HG02840 (cell line): ENCODE measurements around the gene BMP8A.
"Not testable (repeated sequence)": the region's sequence is repeated elsewhere in the genome, so short reads cannot be mapped to it uniquely, and the experiment has no call there.

ENCODE experiments used
- ATAC-seq: cut with Tn5 transposase; IDR thresholded peaks from one replicate; pipeline ENCODE4 v1.9.1; 2021; ENCODE audit warnings: mild to moderate bottlenecking, moderate library complexity, moderate number of reproducible peaks; ENCODE audit not compliant: unreplicated experiment, low FRiP score

The BMP8A gene

GRCh38 chr1:39524591-39525365 is 33.3 kb downstream of the BMP8A start:
- no peak for ATAC-seq

DNA sequence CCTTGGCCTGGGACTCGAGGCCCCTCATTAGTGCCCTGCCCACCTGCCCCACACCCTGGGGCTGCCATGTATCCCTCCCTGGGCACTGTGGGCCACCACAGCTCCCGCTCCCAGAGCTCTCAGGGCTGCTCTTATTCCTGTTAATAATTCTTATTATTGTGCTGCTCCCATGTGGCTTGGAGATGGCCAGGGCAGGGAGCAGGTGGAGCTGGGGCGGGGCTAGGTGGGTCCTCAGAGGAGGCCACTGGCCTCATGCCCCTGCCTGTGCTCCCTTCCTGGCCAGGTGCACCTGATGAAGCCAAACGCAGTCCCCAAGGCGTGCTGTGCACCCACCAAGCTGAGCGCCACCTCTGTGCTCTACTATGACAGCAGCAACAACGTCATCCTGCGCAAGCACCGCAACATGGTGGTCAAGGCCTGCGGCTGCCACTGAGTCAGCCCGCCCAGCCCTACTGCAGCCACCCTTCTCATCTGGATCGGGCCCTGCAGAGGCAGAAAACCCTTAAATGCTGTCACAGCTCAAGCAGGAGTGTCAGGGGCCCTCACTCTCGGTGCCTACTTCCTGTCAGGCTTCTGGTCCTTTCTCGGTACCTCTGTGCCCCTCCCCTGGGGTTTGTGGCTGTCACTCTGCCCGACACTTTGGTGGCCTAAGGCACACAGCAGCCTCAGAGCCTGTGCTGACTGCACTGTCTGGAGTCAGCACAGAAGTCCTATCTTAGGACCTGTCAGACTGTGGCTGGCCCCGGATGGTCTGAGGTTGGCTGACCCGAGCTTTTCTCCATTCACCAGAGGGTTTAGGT is 34.1 kb downstream of the BMP8A start:
- peak; percentile 76 for ATAC-seq

GRCh38 chr1:39526466-39527189 is 35.2 kb downstream of the BMP8A start:
- no peak for ATAC-seq

DNA sequence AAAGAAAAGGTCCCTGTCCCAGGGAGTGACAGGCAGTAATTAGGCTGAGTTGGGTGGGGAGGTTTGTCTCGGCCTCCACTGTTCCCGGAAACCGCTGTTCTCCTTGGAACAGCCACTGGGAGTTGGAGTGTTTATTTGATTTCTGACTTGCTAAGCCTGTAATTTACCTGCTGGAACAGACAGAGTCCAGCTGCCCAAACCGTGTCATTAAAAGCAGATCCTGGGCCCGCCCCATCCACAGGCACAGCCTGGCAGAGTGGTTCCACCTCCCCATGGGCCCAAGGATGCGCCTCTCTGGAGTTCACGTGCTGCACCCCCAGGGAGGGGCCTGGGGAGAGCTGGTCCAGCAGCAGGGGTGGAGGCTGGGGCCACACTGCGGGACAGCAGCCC is 35.7 kb downstream of the BMP8A start:
- not testable (repeated sequence) for ATAC-seq

GRCh38 chr1:39528082-39528481 is 36.6 kb downstream of the BMP8A start:
- ATAC-seq = no peak

- no peak for ATAC-seq
Observed at GRCh38 chr1:39529901-39530535, 38.6 kb downstream of the BMP8A start.

DNA sequence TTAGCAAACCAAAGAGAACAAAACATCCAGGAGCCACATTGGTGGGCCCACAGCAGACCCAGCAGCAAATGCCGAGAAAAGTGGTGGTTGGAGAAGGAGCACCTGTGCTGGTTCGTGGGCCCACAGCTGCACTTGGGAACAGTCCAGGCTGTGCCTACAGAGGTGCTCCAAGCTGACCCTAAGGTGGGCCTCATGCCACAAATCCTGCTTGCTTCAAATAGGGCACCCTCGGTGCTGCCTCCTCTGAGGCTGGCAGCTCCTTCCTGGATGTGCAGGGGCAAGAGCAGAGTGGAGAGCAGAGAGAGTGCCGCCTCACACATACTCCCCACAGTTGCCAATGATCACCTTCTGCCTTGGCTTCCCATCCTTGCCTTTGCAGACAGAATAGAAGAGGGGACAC is 40.1 kb downstream of the BMP8A start:
- ATAC-seq = no peak

DNA sequence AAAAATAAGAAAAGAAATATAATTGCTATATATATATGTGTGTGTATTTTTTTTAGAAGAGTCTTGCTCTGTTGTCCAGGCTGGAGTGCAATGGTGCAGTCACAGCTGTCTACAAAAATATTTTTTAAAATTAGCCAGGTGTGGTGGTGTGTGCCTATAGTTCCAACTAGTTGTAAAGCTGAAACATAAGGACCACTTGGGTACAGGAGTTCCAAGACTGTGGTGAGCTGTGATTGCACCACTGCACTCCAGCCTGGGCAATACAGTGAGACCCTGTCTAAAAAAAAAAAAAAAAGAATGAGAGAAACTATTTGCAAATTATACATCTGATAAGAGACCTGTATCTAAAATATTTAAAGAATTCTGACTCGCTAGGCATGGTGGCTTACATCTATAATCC is 42.0 kb downstream of the BMP8A start:
- no peak for ATAC-seq

DNA sequence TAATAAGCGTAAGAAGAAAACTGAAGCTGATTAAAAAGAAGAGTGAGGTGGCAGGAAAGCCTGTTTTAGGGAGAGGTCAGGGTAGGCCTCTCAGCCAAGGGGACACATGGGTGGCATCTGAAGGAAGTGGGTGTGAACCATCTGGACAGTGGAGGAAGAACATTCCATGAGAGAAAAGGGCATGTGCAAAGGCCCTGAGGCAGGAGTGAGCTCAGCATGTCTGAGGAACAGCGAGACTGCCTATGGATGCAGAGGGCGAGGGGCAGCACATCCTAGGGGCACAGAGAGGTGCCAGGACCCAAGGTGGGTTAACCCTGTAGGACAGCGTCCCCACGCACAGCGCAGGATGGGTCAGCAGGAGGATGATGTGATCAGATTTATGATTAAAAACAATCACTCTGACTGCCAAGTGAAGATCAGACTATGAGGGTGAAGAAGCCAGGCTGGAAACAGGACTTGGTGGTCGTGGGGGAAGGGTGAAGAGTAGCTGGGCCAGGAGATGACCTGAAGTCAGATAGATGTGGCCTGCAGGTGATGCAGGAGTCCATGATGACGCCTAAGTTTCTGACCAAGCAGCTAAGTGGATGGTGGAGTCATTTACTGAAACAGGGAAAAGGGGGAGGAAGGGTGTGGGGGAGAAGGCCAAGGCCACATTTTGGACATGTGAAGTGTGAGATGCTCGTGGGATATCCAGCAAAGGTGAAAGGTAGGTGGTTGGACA is 47.3 kb downstream of the BMP8A start:
- ATAC-seq = no peak

DNA sequence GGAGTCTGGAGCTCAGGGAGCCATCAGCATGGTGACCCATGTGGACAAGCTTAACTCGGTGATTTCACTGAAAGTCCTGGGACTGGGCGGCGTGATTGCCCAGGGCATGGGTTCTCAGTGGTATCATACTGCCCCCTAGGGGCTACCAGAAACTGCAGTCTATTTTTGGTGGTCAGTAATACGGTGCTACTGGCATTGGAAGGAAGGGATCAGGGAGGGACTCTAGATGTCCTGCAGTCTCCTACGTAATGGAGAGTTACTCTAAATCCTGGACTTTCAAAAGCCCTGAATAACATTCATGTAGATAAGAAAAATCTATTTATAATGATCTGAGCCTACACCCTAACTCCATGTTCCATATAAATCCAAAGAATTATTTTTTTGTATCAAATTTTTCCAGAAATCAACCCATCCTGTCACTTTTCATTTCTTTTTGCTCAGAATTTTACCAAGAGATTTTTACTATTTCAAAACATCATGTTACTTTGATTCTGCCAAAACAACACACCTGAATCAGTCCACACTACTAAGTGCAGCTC is 47.9 kb downstream of the BMP8A start:
- no peak for ATAC-seq

DNA sequence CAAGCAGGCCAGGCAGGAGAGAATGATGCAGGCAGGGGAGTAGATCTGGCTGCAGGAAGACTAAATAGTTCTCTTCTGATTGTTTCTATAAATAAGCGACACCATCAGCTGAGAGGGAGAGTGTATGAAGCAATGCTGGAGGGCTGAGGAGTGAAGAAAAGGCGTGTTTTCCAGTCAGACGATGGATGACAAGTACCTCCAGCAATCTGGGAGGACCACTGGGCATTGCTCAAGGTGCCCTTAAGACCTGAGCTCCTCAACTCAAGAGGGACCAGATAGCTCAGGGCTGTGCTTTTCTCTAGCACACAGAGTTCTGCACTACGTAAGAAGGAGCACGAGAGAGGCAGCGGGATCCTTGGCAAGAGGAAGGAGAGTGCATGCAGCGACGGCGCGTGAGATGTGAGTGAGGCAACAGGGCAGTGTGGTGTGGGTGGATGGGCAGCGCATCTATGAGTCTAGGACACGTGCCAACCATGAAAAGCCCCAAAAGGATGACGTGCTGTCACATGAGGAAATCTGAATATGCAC is 49.1 kb downstream of the BMP8A start:
- no peak for ATAC-seq

DNA sequence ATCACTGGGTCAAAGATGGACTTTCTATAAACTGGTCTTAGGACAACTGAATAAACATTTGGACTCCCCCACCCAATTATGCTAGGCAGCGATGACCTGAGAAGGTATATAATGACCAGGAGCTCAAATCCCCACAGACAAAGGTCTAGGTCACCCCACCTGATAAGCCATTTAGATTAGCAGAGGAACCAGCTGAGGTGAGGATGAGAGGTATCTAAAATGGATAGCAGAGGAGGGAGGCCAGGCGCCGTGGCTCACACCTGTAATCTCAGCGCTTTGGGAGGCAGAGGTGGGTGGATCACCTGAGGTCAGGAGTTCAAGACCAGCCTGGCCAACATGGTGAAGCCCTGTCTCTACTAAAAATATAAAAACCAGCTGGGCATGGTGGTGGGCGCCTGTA is 51.5 kb downstream of the BMP8A start:
- no peak for ATAC-seq

- no peak for ATAC-seq
Observed at GRCh38 chr1:39544327-39544726, 52.9 kb downstream of the BMP8A start.

DNA sequence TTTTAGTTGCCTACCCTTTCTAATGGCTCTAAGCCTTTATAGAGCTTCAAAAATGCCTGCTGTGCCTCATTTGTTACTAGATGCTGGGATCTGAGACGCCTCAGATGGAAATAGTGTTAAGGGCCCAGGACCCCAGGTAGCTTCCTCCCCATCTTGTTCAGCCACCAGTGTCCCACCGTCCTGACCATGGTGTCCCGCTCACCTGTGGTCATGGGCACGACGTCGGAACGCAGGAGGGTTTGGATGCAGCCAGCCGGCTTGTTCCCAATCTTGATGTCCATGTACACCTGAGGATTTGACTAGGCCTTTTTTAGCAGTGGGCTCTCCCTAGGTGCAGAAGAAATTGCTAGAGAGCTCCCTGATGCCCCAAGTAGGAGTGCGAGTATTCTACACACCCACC is 54.1 kb downstream of the BMP8A start:
- no peak for ATAC-seq

DNA sequence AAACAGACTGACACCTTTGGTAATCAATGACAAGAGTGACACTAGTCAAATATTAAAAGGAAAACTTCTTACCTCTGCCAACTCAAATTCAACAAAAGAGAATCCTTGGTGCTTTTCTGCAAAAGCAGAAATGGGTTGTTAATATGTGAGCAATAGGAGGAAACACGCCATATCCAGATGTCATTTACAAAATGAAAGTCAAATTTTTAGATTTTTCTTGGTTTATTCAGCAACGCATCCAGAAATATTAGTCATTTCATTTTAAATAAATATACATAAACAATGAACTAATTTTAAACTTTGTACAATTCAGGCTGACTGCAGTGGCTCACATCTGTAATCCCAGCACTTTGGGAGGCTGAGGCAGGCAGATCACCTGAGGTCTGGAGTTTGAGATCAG is 62.8 kb downstream of the BMP8A start:
- no peak for ATAC-seq

- no peak for ATAC-seq
Observed at GRCh38 chr1:39561279-39561678, 69.8 kb downstream of the BMP8A start.

GRCh38 chr1:39562886-39563285 is 71.5 kb downstream of the BMP8A start:
- no peak for ATAC-seq

- no peak for ATAC-seq
Observed at GRCh38 chr1:39563669-39564068, 72.2 kb downstream of the BMP8A start.

GRCh38 chr1:39564340-39564739 is 72.9 kb downstream of the BMP8A start:
- no peak for ATAC-seq

GRCh38 chr1:39564941-39565340 is 73.5 kb downstream of the BMP8A start:
- ATAC-seq = no peak
